AML-193 (cell line): ENCODE measurements around the gene ZNF772.
A peak's percentile ranks its signal among the peaks of the same experiment; 100 is the strongest.
"Not testable (repeated sequence)": the region's sequence is repeated elsewhere in the genome, so short reads cannot be mapped to it uniquely, and the experiment has no call there.

Source experiments
- DNase-seq, 2 experiments: peaks; one replicate each; lab custom pipeline; 2025; lab: John Stamatoyannopoulos, UW

The ZNF772 gene

GRCh38 chr19:57477191-57478008, at the start of gene ZNF772:
Gene ZNF772, minus strand, starts transcription at chr19:57477566. Its CDS starts 257 bp downstream, at chr19:57477309.
- DNase-seq, result peak; percentile 77 to 82

GRCh38 chr19:57518021-57518420, 40.7 kb upstream of the ZNF772 start:
- DNase-seq, result not testable (repeated sequence)

DNA sequence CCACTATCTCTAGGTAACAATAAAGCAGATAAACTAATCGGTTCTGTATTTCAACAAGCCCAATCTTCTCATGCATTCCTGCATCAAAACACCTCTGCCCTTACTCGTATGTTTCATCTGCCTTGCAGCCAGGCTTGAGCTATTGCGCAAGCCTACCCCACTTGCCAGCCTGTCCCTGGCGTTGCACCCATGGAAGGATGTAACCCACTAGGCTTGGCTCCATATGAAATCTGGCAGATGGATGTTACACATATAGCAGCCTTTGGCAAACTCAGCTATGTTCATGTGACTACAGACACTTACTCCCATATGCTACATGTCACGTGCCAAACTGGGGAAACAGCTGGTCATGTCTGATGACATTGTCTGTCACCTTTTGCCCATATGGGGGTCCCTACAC, 37.9 kb upstream of the ZNF772 start:
- DNase-seq, result no peak

- no peak for DNase-seq
Measured at GRCh38 chr19:57512845-57513244, 35.5 kb upstream of the ZNF772 start.

GRCh38 chr19:57511484-57511883, 34.1 kb upstream of the ZNF772 start:
- no peak for DNase-seq

DNA sequence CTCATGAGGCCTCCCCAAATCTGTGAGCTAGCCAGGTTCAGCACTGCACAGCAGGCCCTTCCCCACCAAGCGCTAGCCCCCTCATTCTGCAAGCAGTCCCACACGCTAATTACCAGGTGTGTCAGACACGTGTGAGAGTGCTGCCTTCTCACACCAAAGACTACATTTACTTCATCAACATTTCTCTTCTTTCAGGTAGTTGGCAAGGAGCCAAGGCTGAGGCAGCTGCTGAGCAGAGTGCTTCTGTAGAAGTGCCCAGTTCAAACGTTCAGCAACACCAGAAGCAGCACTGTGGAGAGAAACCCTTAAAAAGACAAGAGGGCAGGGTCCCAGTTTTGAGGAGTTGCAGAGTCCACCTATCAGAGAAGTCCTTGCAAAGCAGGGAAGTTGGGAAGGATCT, 28.8 kb upstream of the ZNF772 start:
- DNase-seq, result no peak

GRCh38 chr19:57500400-57500799, 23.0 kb upstream of the ZNF772 start:
- peak in 1 of 2 experiments; percentile 8 for DNase-seq

DNA sequence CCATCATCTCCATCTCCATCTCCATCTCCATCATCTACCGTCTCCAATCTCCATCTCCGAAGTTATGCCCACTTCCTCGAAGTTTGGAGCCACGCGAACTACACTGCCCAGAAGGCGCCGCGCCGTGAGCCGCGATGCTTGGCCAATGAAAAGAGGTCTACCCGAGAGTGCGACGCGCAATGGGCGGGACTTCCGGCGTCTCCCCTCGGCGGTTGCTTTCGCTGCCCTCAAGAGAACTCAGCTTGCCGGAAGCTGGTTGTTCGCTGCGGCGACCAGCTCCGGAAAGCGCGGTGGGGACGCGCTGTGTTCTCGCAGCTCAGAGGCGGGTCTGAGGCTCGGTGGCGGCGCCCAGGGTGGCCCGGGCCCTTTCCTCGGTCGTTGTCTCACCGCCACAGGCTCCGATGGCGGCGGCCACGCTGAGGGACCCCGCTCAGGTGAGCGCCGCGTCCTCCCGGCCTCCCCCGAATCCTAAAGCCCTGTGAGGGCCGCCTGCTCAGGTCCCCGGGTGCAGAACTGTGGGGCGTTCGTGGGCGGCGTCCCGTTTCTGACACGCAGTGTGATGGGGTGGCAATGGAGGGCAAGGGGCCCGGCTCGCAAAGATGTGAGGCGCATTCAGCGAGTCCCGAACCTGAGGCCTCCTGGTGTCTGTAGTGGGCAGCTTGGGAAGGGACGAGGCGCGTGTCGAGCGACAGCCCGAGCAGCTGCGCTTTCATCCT, 22.5 kb upstream of the ZNF772 start, which contains the start of gene ZNF773:
TSS of gene ZNF773 (plus strand) at position 259 of the 716 bp plus-strand sequence. CDS start at position 402, 143 bp downstream.
- peak; percentile 83 to 84 for DNase-seq

GRCh38 chr19:57499332-57499679, 21.9 kb upstream of the ZNF772 start:
- DNase-seq, result not testable (repeated sequence)

DNA sequence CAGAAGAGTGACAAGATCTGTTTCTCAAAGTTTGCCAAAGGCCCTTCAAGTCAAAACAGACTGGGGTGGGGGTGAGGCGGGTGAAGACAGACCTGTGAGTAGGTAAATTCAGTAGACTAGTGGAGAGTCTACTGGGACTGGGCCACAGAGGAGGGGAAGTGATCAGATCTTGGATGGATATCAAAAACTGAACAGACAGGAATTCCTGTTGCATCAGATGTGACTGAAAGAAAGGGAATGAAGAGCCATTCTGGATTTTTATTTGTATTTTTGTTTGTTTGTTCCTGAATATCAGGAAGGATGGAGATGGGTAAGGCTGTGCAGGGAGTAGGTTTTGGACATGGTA, 10.9 kb upstream of the ZNF772 start:
- DNase-seq, result not testable (repeated sequence)

DNA sequence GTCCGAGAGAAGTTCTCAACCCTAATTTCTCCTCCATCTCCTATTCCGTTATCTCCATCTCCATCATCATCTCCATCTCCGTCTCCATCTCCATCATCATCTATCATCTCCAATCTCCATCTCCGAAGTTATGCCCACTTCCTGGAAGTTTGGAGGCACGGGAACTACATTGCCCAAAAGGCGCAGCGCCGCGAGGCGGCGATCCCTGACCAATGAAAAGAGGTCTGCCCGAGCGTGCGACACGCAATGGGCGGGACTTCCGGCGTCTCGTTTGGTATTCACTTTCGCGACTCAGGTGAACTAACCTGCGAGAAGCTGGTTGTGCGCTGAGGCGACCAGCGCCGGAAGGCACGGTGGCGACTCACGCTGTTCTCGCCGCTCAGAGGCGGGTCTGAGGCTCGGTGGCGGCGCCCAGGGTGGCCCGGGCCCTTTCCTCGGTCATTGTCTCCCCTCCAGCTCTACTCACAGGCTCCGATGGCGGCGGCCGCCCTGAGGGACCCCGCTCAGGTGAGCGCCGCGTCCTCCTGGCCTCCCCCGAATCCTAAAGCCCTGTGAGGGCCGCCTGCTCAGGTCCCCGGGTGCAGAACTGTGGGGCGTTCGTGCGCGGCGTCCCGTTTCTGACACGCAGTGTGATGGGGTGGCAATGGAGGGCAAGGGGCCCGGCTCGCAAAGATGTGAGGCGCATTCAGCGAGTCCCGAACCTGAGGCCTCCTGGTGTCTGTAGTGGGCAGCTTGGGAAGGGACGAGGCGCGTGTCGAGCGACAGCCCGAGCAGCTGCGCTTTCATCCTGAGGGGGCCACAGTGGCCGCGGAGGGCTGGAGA, 10.3 kb upstream of the ZNF772 start, which contains the start of gene ZNF419:
TSS of gene ZNF419 (plus strand) at position 274 of the 822 bp plus-strand sequence. CDS start at position 475, 201 bp downstream.
- peak; percentile 67 to 77 for DNase-seq

- DNase-seq, result no peak
Measured at GRCh38 chr19:57473646-57474045, 3.7 kb downstream of the ZNF772 start.

DNA sequence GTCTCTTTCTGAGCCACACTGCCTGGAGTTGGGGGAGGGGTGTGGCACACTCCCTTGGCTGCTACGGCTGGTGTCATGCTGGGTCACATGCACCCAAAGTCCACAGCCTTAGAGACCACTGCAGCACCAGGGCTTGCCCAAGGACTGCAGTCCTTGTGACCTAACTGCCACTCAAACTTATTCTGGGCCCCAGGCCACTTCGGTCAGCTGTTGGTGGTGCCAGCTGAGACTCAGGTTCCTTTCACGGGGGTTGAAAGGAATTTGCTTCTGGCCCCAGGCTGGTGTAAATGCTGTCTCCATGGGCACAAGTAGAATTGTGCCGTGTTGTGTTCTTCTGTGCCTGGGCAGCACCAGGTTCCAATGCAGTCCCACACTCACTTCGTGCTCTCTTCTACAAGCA, 10.9 kb downstream of the ZNF772 start:
- DNase-seq, result no peak

DNA sequence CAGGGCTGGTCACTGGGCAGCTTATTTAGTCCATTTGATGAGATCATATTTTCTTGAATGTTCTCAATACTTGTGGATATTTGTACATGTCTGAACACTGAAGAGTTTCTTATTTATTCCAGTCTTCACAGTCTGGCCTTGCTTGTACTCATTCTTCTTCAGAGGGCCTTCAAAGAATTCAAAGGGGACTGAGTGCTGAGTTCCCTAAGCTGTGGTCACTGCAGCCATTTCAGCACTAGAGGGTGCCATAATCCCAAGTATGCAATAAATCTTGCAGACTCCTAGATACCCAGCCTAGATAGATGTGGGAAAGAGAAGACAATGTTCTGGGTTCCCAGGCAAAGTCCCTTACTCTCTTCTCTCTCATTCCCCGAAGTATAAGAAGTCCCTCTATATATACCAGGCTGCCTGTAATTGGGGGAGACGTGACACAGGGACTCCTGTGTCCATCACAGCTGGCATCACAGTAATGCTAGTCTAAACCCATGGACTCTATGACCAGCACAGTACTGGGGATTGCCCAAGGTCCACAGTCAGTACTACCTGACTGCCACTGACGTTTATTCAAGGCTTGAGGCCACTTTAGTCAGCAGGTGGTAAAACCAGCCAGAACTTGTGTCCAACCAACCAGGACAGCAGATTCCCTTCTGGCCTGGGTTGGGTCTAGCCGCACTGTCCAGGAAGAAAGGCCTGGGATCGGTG, 11.5 kb downstream of the ZNF772 start:
- DNase-seq, result peak; percentile 62 to 78

GRCh38 chr19:57452307-57452706, 25.1 kb downstream of the ZNF772 start:
- DNase-seq, result no peak

GRCh38 chr19:57443121-57443696, 34.2 kb downstream of the ZNF772 start:
- no peak for DNase-seq

- no peak for DNase-seq
Measured at GRCh38 chr19:57441979-57442752, 35.2 kb downstream of the ZNF772 start.

DNA sequence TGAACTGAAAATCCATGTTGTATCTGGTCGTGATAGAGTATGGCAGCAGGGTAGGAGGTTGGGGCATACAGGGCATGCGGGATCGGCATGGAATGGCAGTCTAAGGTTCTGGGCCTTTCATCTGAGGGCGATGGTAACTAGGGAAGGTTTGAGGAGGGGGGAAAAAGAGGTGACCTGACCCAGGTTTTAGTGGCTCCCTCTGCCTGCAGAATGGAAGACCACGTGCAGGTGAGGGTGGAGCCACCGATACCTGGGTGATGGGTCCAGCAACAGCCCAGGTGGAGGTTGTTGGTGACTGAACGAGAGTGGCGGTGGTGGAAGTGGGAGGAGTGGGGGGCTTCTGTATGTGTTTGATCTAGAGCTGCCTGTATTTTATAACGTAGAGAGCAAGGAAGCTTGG, 38.4 kb downstream of the ZNF772 start:
- DNase-seq, result no peak

DNA sequence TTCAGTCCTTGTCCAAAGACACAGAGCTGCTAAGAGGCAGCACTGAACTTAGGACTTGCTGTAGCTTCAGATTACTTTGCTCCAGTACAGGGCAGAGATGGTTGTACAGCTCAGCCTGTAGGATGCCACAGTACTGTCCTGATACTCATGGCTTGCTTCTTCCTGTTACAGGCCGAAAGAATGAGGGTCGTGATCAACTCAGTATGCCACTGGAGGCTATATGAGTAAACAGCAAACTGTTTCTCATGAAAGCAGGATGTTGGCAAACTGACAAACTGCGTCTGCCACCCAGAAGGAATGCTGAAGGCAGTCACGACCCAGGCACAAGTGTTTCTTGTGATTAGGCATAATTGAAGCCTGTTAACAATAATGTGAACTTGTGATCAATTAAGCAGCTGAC, 39.4 kb downstream of the ZNF772 start:
- DNase-seq, result no peak

GRCh38 chr19:57436417-57436816, 40.9 kb downstream of the ZNF772 start:
- DNase-seq, result no peak
